H9 (cell line): ENCODE measurements around the gene DYRK4. TPM values are rescaled to one million over a fixed set of nuclear protein-coding genes. Genes with fewer than 3 reads are reported as not detected.

Experiments
- DNase-seq: peaks from one replicate; pipeline ENCODE4 v3.0.0-alpha.2; 2017
- H2AFZ ChIP-seq: one replicate; pipeline ENCODE4 v1.6.1; 2013; ENCODE audit warnings: mild to moderate bottlenecking, low read length, control low read depth, moderate library complexity
- H2AK5ac ChIP-seq: 2 replicates; pipeline ENCODE4 v1.6.1; 2013; ENCODE audit warnings: low read length, control low read depth, mixed read lengths; ENCODE audit not compliant: insufficient read length
- H2BK120ac ChIP-seq: one replicate; pipeline ENCODE4 v1.6.1; 2013; ENCODE audit warnings: low read depth, mild to moderate bottlenecking, low read length, control low read depth, inconsistent platforms; ENCODE audit not compliant: poor library complexity, severe bottlenecking
- H2BK12ac ChIP-seq: 2 replicates; pipeline ENCODE4 v1.6.1; 2013; ENCODE audit warnings: low read length, control low read depth, mixed read lengths, low read depth; ENCODE audit not compliant: insufficient read length
- H2BK15ac ChIP-seq: 2 replicates; pipeline ENCODE4 v1.6.1; 2013; ENCODE audit warnings: low read depth, low read length, control low read depth
- H2BK20ac ChIP-seq: one replicate; pipeline ENCODE4 v1.6.1; 2013; ENCODE audit warnings: low read depth, mild to moderate bottlenecking, low read length, control low read depth, inconsistent platforms; ENCODE audit not compliant: poor library complexity, severe bottlenecking
- H2BK5ac ChIP-seq: 2 replicates; pipeline ENCODE4 v1.6.1; 2013; ENCODE audit warnings: low read length, control low read depth, mixed read lengths; ENCODE audit not compliant: insufficient read length
- H3K14ac ChIP-seq: 2 replicates; pipeline ENCODE4 v1.6.1; 2013; ENCODE audit warnings: low read length, control low read depth; ENCODE audit not compliant: insufficient read depth
- H3K18ac ChIP-seq: 2 replicates; pipeline ENCODE4 v1.6.1; 2013; ENCODE audit warnings: low read depth, mild to moderate bottlenecking, mixed read lengths, low read length, control low read depth; ENCODE audit not compliant: insufficient read length
- H3K23ac ChIP-seq: 2 replicates; pipeline ENCODE4 v1.6.1; 2013; ENCODE audit warnings: low read length, control low read depth, mixed read lengths, low read depth; ENCODE audit not compliant: insufficient read length
- H3K23me2 ChIP-seq: 2 replicates; pipeline ENCODE4 v1.6.1; 2013; ENCODE audit warnings: low read depth, mild to moderate bottlenecking, mixed read lengths, low read length, control low read depth; ENCODE audit not compliant: insufficient read length, poor library complexity, severe bottlenecking
- H3K27ac ChIP-seq: 2 replicates; pipeline ENCODE4 v1.5.1; 2013; ENCODE audit warnings: low read length, control low read depth, mixed read lengths, low read depth; ENCODE audit not compliant: insufficient read length
- H3K27me3 ChIP-seq: 2 replicates; pipeline ENCODE4 v1.6.1; 2013; ENCODE audit warnings: low read length, control low read depth, inconsistent platforms; ENCODE audit not compliant: insufficient read depth
- H3K4ac ChIP-seq: 2 replicates; pipeline ENCODE4 v1.6.1; 2013; ENCODE audit warnings: low read depth, mild to moderate bottlenecking, control low read depth, inconsistent platforms, low read length, moderate library complexity
- H3K4me1 ChIP-seq: 2 replicates; pipeline ENCODE4 v1.6.1; 2013; ENCODE audit warnings: low read length, control low read depth, inconsistent platforms; ENCODE audit not compliant: insufficient read depth
- H3K4me2 ChIP-seq: 2 replicates; pipeline ENCODE4 v1.6.1; 2013; ENCODE audit warnings: low read length, control low read depth, mixed read lengths; ENCODE audit not compliant: insufficient read length, insufficient read depth
- H3K56ac ChIP-seq: 2 replicates; pipeline ENCODE4 v1.6.1; 2013; ENCODE audit warnings: low read depth, mild to moderate bottlenecking, mixed read lengths, low read length, control low read depth; ENCODE audit not compliant: insufficient read length
- H3K79me1 ChIP-seq: 2 replicates; pipeline ENCODE4 v1.6.1; 2013; ENCODE audit warnings: low read depth, mild to moderate bottlenecking, moderate library complexity, low read length, control low read depth, inconsistent platforms; ENCODE audit not compliant: insufficient read depth, poor library complexity, severe bottlenecking
- H3K79me2 ChIP-seq: 2 replicates; pipeline ENCODE4 v1.6.1; 2013; ENCODE audit warnings: low read length, control low read depth, inconsistent platforms; ENCODE audit not compliant: insufficient read depth
- H3K9ac ChIP-seq: 2 replicates; pipeline ENCODE4 v1.6.1; 2013; ENCODE audit warnings: low read length, control low read depth, mixed read lengths; ENCODE audit not compliant: insufficient read length; ENCODE audit errors: extremely low read depth
- H3K9me3 ChIP-seq: one replicate; pipeline ENCODE4 v1.6.1; 2013; ENCODE audit warnings: low read depth, low read length, inconsistent platforms; ENCODE audit not compliant: control insufficient read depth
- H3T11ph ChIP-seq: one replicate; pipeline ENCODE4 v1.6.1; 2013; ENCODE audit warnings: mild to moderate bottlenecking, low read length, control low read depth, inconsistent platforms
- H4K20me1 ChIP-seq: one replicate; pipeline ENCODE4 v1.6.1; 2013; ENCODE audit not compliant: control insufficient read depth, insufficient read length, insufficient read depth
- H4K5ac ChIP-seq: 2 replicates; pipeline ENCODE4 v1.6.1; 2013; ENCODE audit warnings: low read depth, mild to moderate bottlenecking, mixed read lengths, low read length, control low read depth; ENCODE audit not compliant: insufficient read length
- H4K8ac ChIP-seq: replicated peaks from 2 replicates; pipeline ENCODE4 v1.6.1; 2013; ENCODE audit warnings: low read length, control low read depth, mixed read lengths, low read depth; ENCODE audit not compliant: insufficient read length
- H4K91ac ChIP-seq: 2 replicates; pipeline ENCODE4 v1.6.1; 2013; ENCODE audit warnings: low read depth, mild to moderate bottlenecking, moderate library complexity, mixed read lengths, low read length, control low read depth; ENCODE audit not compliant: insufficient read length
- H3K27ac Mint-ChIP-seq, 3 experiments: 2 replicates in 2 of 3; 3 replicates in 1 of 3; pipeline ENCODE4 v1.8.0; 2020 to 2021; ENCODE audit warnings: mixed read lengths in 3 of 3, mild to moderate bottlenecking in 1 of 3, moderate library complexity in 1 of 3
- H3K27me3 Mint-ChIP-seq: 2 replicates; pipeline ENCODE4 v1.8.0; 2021; ENCODE audit warnings: low read depth, mild to moderate bottlenecking, moderate library complexity, mixed read lengths
- H3K36me3 Mint-ChIP-seq, 3 experiments: 2 replicates in 2 of 3; 3 replicates in 1 of 3; pipeline ENCODE4 v1.8.0; 2020 to 2021; ENCODE audit warnings: low read depth in 3 of 3, mixed read lengths in 3 of 3; ENCODE audit not compliant: insufficient read depth in 1 of 3
- H3K4me1 Mint-ChIP-seq, 2 experiments: 2 replicates each; pipeline ENCODE4 v1.8.0; 2020; ENCODE audit warnings: mixed read lengths in 2 of 2
- H3K4me3 Mint-ChIP-seq, 2 experiments: 2 replicates in 1 of 2; 3 replicates in 1 of 2; pipeline ENCODE4 v1.8.0; 2020 to 2021; ENCODE audit warnings: mild to moderate bottlenecking in 2 of 2, mixed read lengths in 2 of 2, moderate library complexity in 1 of 2
- H3K9me3 Mint-ChIP-seq, 2 experiments: 2 replicates in 1 of 2; 3 replicates in 1 of 2; pipeline ENCODE4 v1.8.0; 2020; ENCODE audit warnings: mild to moderate bottlenecking in 2 of 2, mixed read lengths in 2 of 2, moderate library complexity in 1 of 2
- WGBS: extraction: QIAGEN DNeasy Blood & Tissue Kit; methylation state at CpG from one replicate; pipeline ENCODE4 v1.1.7; 2013; ENCODE audit warnings: missing lambda C conversion rate, low lambda C conversion rate, mixed read lengths; ENCODE audit not compliant: insufficient read length; ENCODE audit errors: extremely low coverage; 5-methylcytosine and 5-hydroxymethylcytosine counted together
- total RNA-seq: library from RNA; stranded (reverse); gene quantifications from 2 replicates; pipeline ENCODE4 v1.2.1, GENCODE V29; 2021
- TF ChIP-seq, protein P1 (sequence below): fragments of 200-600 bp; sonication (generic); conservative IDR thresholded peaks from 3 replicates; pipeline ENCODE4 v1.8.0; 2021; ENCODE audit warnings: antibody characterized with exemption, mild to moderate bottlenecking

DYRK4 gene
- total RNA-seq, 1 experiment from 2014 or later = 15.5 TPM

DNA sequence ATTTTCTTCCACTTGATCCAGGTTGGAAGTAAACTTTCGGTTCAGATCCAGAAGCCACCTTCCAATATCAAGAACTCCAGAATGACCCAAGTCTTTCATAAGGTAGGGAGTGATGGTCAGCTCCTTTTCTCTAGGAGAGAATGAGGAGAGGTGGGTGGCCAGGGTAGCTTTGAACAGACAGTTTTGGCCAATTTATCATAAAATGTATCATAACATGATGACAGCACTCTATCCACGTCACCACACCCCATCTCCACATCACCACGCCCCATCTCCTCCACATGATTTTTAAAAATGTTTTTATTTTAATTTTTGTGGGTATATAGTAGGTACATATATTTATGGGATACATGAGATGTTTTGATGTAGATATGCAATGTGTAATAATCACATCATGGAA, 26.9 kb downstream of the DYRK4 start:
- no peak overlapping the region for H3K4ac ChIP-seq
- H2BK12ac ChIP-seq = no peak overlapping the region
- no peak overlapping the region for H2AFZ ChIP-seq
- H3K23ac ChIP-seq = no peak overlapping the region
- Mint-ChIP-seq H3K4me1 (peaks cover 14 to 15% of the 10 kb centered on the region in 2 experiments), H3K4me3 (no peak overlapping the region), H3K27ac (no peak overlapping the region), H3K27me3 (peaks cover 4% of the 10 kb centered on the region), H3K36me3 (no peaks in the 10 kb centered on the region), H3K9me3 (no peaks in the 10 kb centered on the region; a peak in 1 of 5 replicates)
- H3K9ac ChIP-seq = no peak overlapping the region
- H3K79me1 ChIP-seq = no peaks in the 10 kb centered on the region
- no peaks in the 10 kb centered on the region for H4K20me1 ChIP-seq
- no peak overlapping the region for H4K5ac ChIP-seq
- H3K56ac ChIP-seq = no peak overlapping the region
- no peak overlapping the region for H2AK5ac ChIP-seq
- no peak overlapping the region for H2BK5ac ChIP-seq
- H3K18ac ChIP-seq = no peak overlapping the region
- no peak for DNase-seq
- no peak overlapping the region for H2BK20ac ChIP-seq
- H3K23me2 ChIP-seq = no peaks in the 10 kb centered on the region
- H3T11ph ChIP-seq = no peak overlapping the region
- H4K91ac ChIP-seq = no peak overlapping the region
- no peak overlapping the region for H3K4me2 ChIP-seq
- H3K27me3 ChIP-seq = no peaks in the 10 kb centered on the region
- H3K79me2 ChIP-seq = no peaks in the 10 kb centered on the region
- H2BK15ac ChIP-seq = no peak overlapping the region
- no peak overlapping the region for H4K8ac ChIP-seq
- no peak overlapping the region for H3K27ac ChIP-seq
- no peak overlapping the region for H3K14ac ChIP-seq
- 100% methylated on average over 2 of the region's 3 CpGs for WGBS
- no peak overlapping the region for H2BK120ac ChIP-seq
- H3K9me3 ChIP-seq = no peaks in the 10 kb centered on the region
- no peaks in the 10 kb centered on the region; the same call in 1 of the 2 replicates for H3K4me1 ChIP-seq
- TF ChIP-seq, protein P1, sequence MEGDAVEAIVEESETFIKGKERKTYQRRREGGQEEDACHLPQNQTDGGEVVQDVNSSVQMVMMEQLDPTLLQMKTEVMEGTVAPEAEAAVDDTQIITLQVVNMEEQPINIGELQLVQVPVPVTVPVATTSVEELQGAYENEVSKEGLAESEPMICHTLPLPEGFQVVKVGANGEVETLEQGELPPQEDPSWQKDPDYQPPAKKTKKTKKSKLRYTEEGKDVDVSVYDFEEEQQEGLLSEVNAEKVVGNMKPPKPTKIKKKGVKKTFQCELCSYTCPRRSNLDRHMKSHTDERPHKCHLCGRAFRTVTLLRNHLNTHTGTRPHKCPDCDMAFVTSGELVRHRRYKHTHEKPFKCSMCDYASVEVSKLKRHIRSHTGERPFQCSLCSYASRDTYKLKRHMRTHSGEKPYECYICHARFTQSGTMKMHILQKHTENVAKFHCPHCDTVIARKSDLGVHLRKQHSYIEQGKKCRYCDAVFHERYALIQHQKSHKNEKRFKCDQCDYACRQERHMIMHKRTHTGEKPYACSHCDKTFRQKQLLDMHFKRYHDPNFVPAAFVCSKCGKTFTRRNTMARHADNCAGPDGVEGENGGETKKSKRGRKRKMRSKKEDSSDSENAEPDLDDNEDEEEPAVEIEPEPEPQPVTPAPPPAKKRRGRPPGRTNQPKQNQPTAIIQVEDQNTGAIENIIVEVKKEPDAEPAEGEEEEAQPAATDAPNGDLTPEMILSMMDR = no peak
